Non-pigmented ciliary epithelial cell (primary cell): ENCODE measurements around the gene CERT1.
A peak's percentile ranks its signal among the peaks of the same experiment; 100 is the strongest.
"Not testable (repeated sequence)": the region's sequence is repeated elsewhere in the genome, so short reads cannot be mapped to it uniquely, and the experiment has no call there.

Source experiments
- DNase-seq: peaks from one replicate; pipeline ENCODE4 v3.0.0-alpha.2; 2010; ENCODE audit warnings: low read depth

Gene CERT1

GRCh38 chr5:75342836-75343235 is 168.6 kb downstream of the CERT1 start:
- no peak for DNase-seq

- DNase-seq: no peak
These were observed 169.5 kb downstream of the CERT1 start for GRCh38 chr5:75341934-75342333.

- no peak for DNase-seq
These were observed 170.5 kb downstream of the CERT1 start for GRCh38 chr5:75340714-75341478.

GRCh38 chr5:75338408-75338807 is 173.0 kb downstream of the CERT1 start:
- no peak for DNase-seq

GRCh38 chr5:75337366-75338021 is 173.9 kb downstream of the CERT1 start:
- DNase-seq: no peak

GRCh38 chr5:75336615-75337336 is 174.7 kb downstream of the CERT1 start, which contains the start of gene HMGCR:
TSS of gene HMGCR (plus strand) at chr5:75337220. CDS start at chr5:75342606, 5,386 bp downstream.
- peak; percentile 99 for DNase-seq

GRCh38 chr5:75335952-75336614 is 175.3 kb downstream of the CERT1 start:
- DNase-seq: peak; percentile 54

GRCh38 chr5:75335486-75335885 is 175.9 kb downstream of the CERT1 start:
- DNase-seq: no peak

- not testable (repeated sequence) for DNase-seq
These were observed 177.0 kb downstream of the CERT1 start for GRCh38 chr5:75334413-75334812.

- DNase-seq: not testable (repeated sequence)
These were observed 177.7 kb downstream of the CERT1 start for GRCh38 chr5:75333759-75334158.

GRCh38 chr5:75331095-75332090 is 180.0 kb downstream of the CERT1 start:
- DNase-seq: no peak

GRCh38 chr5:75330404-75330803 is 181.0 kb downstream of the CERT1 start:
- DNase-seq: no peak
